IMR-90 (cell line): Measurements from ENCODE around the gene NT5M. TPM values are rescaled to one million over a fixed set of nuclear protein-coding genes. Genes with fewer than 3 reads are reported as not detected.
A peak's percentile ranks its signal among the peaks of the same experiment; 100 is the strongest.

Experiments
- ATAC-seq: fragments of 200-7000 bp; cut with Tn5 transposase; 2 replicates; pipeline ENCODE4 v1.9.1; 2020; ENCODE audit warnings: low read depth, mild to moderate bottlenecking, moderate library complexity
- BruUV-seq: library from RNA; stranded (reverse); fragments of 400-500 nt; replicated peaks from 2 replicates; lab custom pipeline; 2021; lab: Mats Ljungman, UMichigan
- CTCF ChIA-PET: fragments of 300-600 bp; formaldehyde crosslinking; extraction: SDS; loops from one replicate; lab custom pipeline; 2021; ENCODE audit warnings: antibody characterized with exemption; lab: Yijun Ruan, JAX
- POLR2A ChIA-PET: fragments of 300-600 bp; sonication (Branson Sonifier 250); formaldehyde crosslinking; loops from one replicate; lab custom pipeline; 2022; ENCODE audit warnings: antibody characterized with exemption; ENCODE audit not compliant: unreplicated experiment; lab: Charles Lee
- DNase-seq: peaks from one replicate; pipeline ENCODE4 v3.0.0; 2013
- H2AFZ ChIP-seq: replicated peaks from 2 replicates; pipeline ENCODE3; 2013; ENCODE audit warnings: low read length, mild to moderate bottlenecking; ENCODE audit not compliant: poor library complexity
- H2AK5ac ChIP-seq: 2 replicates; pipeline ENCODE4 v1.6.1; 2013; ENCODE audit warnings: low read depth, low read length, inconsistent platforms
- H2AK9ac ChIP-seq: replicated peaks from 2 replicates; pipeline ENCODE3; 2013; ENCODE audit warnings: mild to moderate bottlenecking, low read depth, low read length, moderate library complexity; ENCODE audit not compliant: poor library complexity
- H2BK120ac ChIP-seq: 2 replicates; pipeline ENCODE4 v1.6.1; 2013; ENCODE audit warnings: low read depth, low read length, inconsistent platforms
- H2BK15ac ChIP-seq: 3 replicates; pipeline ENCODE4 v1.6.1; 2013; ENCODE audit warnings: low read depth, low read length, inconsistent platforms
- H2BK20ac ChIP-seq: 2 replicates; pipeline ENCODE4 v1.6.1; 2013; ENCODE audit warnings: low read depth, mild to moderate bottlenecking, inconsistent platforms, low read length, moderate library complexity
- H2BK5ac ChIP-seq: 2 replicates; pipeline ENCODE4 v1.6.1; 2013; ENCODE audit warnings: mild to moderate bottlenecking, low read depth, low read length, inconsistent platforms; ENCODE audit not compliant: poor library complexity, severe bottlenecking
- H3K14ac ChIP-seq: replicated peaks from 2 replicates; pipeline ENCODE4 v1.6.1; 2013; ENCODE audit warnings: low read depth, low read length, inconsistent platforms
- H3K18ac ChIP-seq: 2 replicates; pipeline ENCODE4 v1.6.1; 2013; ENCODE audit warnings: low read depth, low read length, control low read depth
- H3K23ac ChIP-seq: 2 replicates; pipeline ENCODE4 v1.6.1; 2013; ENCODE audit warnings: low read depth, low read length, inconsistent platforms
- H3K27ac ChIP-seq: 2 replicates; pipeline ENCODE4 v1.5.1; 2013; ENCODE audit warnings: mild to moderate bottlenecking, control low read depth, low read length; ENCODE audit not compliant: insufficient read depth
- H3K27me3 ChIP-seq: 2 replicates; pipeline ENCODE4 v1.6.1; 2013; ENCODE audit warnings: low read length; ENCODE audit not compliant: control insufficient read depth, insufficient read depth
- H3K36me3 ChIP-seq: 2 replicates; pipeline ENCODE4 v1.6.1; 2013; ENCODE audit warnings: low read length, mixed read lengths; ENCODE audit not compliant: control insufficient read depth, insufficient read depth
- H3K4ac ChIP-seq: 2 replicates; pipeline ENCODE4 v1.6.1; 2013; ENCODE audit warnings: low read depth, low read length, inconsistent platforms
- H3K4me1 ChIP-seq: 2 replicates; pipeline ENCODE4 v1.6.1; 2013; ENCODE audit warnings: low read length, mixed read lengths; ENCODE audit not compliant: control insufficient read depth, insufficient read depth
- H3K4me2 ChIP-seq: 2 replicates; pipeline ENCODE4 v1.6.1; 2013; ENCODE audit warnings: low read depth, mild to moderate bottlenecking, control low read depth, low read length, moderate library complexity
- H3K4me3 ChIP-seq: 2 replicates; pipeline ENCODE4 v1.5.1; 2013; ENCODE audit warnings: low read depth, mild to moderate bottlenecking, control low read depth, low read length, moderate library complexity; ENCODE audit not compliant: insufficient read depth
- H3K56ac ChIP-seq: 2 replicates; pipeline ENCODE4 v1.6.1; 2013; ENCODE audit warnings: low read length, inconsistent platforms; ENCODE audit not compliant: insufficient read depth; ENCODE audit errors: extremely low read depth
- H3K79me1 ChIP-seq, 2 experiments: 2 replicates each; pipeline ENCODE4 v1.6.1; 2013; ENCODE audit warnings: low read length in 2 of 2, inconsistent platforms in 1 of 2, low read depth in 1 of 2
- H3K9ac ChIP-seq: 2 replicates; pipeline ENCODE4 v1.6.1; 2013; ENCODE audit warnings: low read depth, low read length, control low read depth
- H3K9me1 ChIP-seq: 2 replicates; pipeline ENCODE4 v1.6.1; 2013; ENCODE audit warnings: low read length, inconsistent platforms; ENCODE audit not compliant: insufficient read depth
- H3K9me3 ChIP-seq: 2 replicates; pipeline ENCODE4 v1.6.1; 2013; ENCODE audit warnings: low read length; ENCODE audit not compliant: control insufficient read depth, insufficient read depth
- H4K20me1 ChIP-seq: 2 replicates; pipeline ENCODE4 v1.6.1; 2013; ENCODE audit warnings: low read length, inconsistent platforms; ENCODE audit not compliant: insufficient read depth
- H4K5ac ChIP-seq: 2 replicates; pipeline ENCODE4 v1.6.1; 2013; ENCODE audit warnings: mild to moderate bottlenecking, low read depth, low read length, control low read depth
- H4K8ac ChIP-seq, 2 experiments: 2 replicates each; pipeline ENCODE4 v1.6.1; 2013; ENCODE audit warnings: low read depth in 2 of 2, low read length in 2 of 2, control low read depth in 1 of 2, inconsistent platforms in 1 of 2
- H4K91ac ChIP-seq: 2 replicates; pipeline ENCODE4 v1.6.1; 2013; ENCODE audit warnings: low read depth, low read length, inconsistent platforms; ENCODE audit not compliant: insufficient read depth
- BHLHE40 ChIP-seq: fragments of 150-350 bp; IDR thresholded peaks from 2 replicates; pipeline ENCODE4 v1.6.1; 2016; ENCODE audit warnings: mild to moderate bottlenecking, low read depth, low read length
- CHD1 ChIP-seq: IDR thresholded peaks from 2 replicates; pipeline ENCODE4 v1.6.1; 2012; ENCODE audit warnings: low read depth, low read length, improper control_type of control experiment
- CTCF ChIP-seq: conservative IDR thresholded peaks from 2 replicates; pipeline ENCODE4 v1.5.1; 2012; ENCODE audit warnings: mild to moderate bottlenecking, low read depth, low read length, improper control_type of control experiment
- FOS ChIP-seq: fragments of 150-350 bp; IDR thresholded peaks from 2 replicates; pipeline ENCODE4 v1.6.1; 2016; ENCODE audit warnings: low read depth, low read length
- MAZ ChIP-seq: IDR thresholded peaks from 2 replicates; pipeline ENCODE4 v1.6.1; 2012; ENCODE audit warnings: low read depth, mild to moderate bottlenecking, low read length, improper control_type of control experiment, moderate library complexity, borderline replicate concordance
- NFE2L2 ChIP-seq: fragments of 150-350 bp; IDR thresholded peaks from 2 replicates; pipeline ENCODE4 v1.6.1; 2016; ENCODE audit warnings: low read depth, mild to moderate bottlenecking, low read length
- RAD21 ChIP-seq: IDR thresholded peaks from 2 replicates; pipeline ENCODE4 v1.6.1; 2012; ENCODE audit warnings: low read length, improper control_type of control experiment
- RCOR1 ChIP-seq: IDR thresholded peaks from 2 replicates; pipeline ENCODE4 v1.6.1; 2012; ENCODE audit warnings: mild to moderate bottlenecking, low read length, improper control_type of control experiment; ENCODE audit not compliant: insufficient replicate concordance
- RFX5 ChIP-seq: IDR thresholded peaks from 2 replicates; pipeline ENCODE4 v1.8.0; 2012; ENCODE audit warnings: low read depth, mild to moderate bottlenecking, low read length, moderate library complexity
- USF2 ChIP-seq: fragments of 150-350 bp; IDR thresholded peaks from 2 replicates; pipeline ENCODE4 v1.6.1; 2017; ENCODE audit warnings: mild to moderate bottlenecking, antibody characterized with exemption, low read length, low read depth
- WGBS, 2 experiments: methylation state at CpG; one replicate each; pipeline versions ENCODE4 v1.1.5 to v1.1.7; 2013; ENCODE audit warnings: missing lambda C conversion rate in 2 of 2; ENCODE audit not compliant: insufficient read length in 1 of 2; ENCODE audit errors: extremely low coverage in 2 of 2; 5-methylcytosine and 5-hydroxymethylcytosine counted together
- dilution Hi-C: fragments of 300-500 bp; cut with HindIII; formaldehyde crosslinking; loops from one replicate; pipeline ENCODE4 v1.14.3; 2018; ENCODE audit warnings: low sequenced_read_pairs; ENCODE audit not compliant: unreplicated experiment
- in situ Hi-C: fragments of 300-500 bp; cut with MboI; formaldehyde crosslinking; loops from 3 replicates; pipeline ENCODE4 v1.14.3; 2019; ENCODE audit warnings: low sequenced_read_pairs, inconsistent platforms, mixed read lengths
- intact Hi-C: fragments of 100-400 bp; cut with micrococcal nuclease; formaldehyde crosslinking; loops from 2 replicates; pipeline ENCODE4 v1.10.0; 2022
- polyA plus RNA-seq, 3 experiments: library from polyadenylated mRNA; depleted of rRNA; stranded (reverse); fragments of >200 nt; gene quantifications; 2 replicates each; pipeline ENCODE4 v1.2.3, GENCODE V29; 2012; ENCODE audit warnings: low replicate concordance in 1 of 3
- total RNA-seq: library from RNA; depleted of rRNA; stranded (reverse); fragments of >200 nt; gene quantifications from 2 replicates; pipeline ENCODE4 v1.2.3, GENCODE V29; 2012
- TF ChIP-seq, protein P1 (sequence below): fragments of 150-350 bp; IDR thresholded peaks from 2 replicates; pipeline ENCODE4 v1.6.1; 2016; ENCODE audit warnings: low read depth, mild to moderate bottlenecking, low read length, moderate library complexity, borderline replicate concordance

The NT5M gene
- total and polyA plus RNA-seq, 2 of the 4 experiments (the other 2 are of a cell fraction) = 0.18 to 0.32 TPM

DNA sequence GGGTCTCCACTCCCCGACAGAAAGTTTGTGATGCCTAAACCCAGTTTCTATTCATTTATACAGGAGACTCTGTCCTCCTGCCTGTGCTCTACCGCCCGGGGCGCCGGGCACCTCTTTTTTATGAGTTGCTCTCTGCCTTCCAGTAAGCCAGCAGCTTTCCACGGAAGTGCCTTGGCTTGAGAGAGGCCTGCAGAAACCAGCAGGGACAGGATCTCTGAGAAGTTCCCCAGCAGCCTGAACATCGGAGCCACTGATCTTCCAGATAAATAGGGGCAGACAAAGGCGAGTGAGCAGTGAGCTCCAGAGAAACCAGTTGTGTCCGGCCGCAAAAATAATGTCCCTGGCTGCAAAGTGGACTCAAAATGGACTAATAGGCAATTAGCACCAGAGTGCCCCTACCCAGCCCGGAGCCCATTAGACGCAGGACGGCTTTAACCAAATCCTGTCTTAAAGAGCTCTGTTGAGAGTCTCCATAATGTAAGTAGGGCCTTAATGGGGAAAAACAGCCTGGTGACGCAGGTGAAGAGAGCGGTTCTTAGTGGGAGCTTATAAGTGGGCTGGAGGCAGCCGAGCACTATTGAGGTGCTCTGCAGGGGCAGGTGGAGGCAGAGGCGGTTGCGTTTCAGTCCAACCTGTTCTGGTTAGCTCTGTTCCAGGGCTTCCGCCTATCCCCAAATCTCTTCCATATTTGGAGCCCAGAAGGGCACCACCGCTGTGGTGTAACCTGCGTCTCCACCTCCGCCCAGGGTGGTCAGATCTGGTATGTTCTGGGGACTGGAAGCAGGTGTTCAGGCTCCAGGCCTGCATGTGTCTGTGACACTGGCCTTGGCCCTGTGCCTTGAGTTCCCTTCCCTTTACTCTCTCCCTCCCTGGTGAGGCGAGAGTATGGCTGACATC is 74.1 kb downstream of the NT5M start:
- Histone ChIP-seq H3K27me3 (peaks cover 28% of the 10 kb centered on the region), H2BK15ac (no peak overlapping the region; the same call in 2 of the 3 replicates), H3K4me2 (no peak overlapping the region), H3K79me1 (no peaks in the 10 kb centered on the region), H4K5ac (no peak overlapping the region), H3K4me3 (no peak overlapping the region), H3K14ac (no peak overlapping the region), H4K20me1 (0 out of 2 replicates have a peak, but pooled peaks cover 4% of the 10 kb centered on the region), H4K91ac (peak overlapping the region; percentile 29; the same call in 1 of the 2 replicates), H3K36me3 (no peaks in the 10 kb centered on the region), H2AK5ac (0 out of 2 replicates have a peak overlapping the region, but pooled peaks have one; percentile 43), H2AFZ (no peak overlapping the region), H3K9me3 (no peaks in the 10 kb centered on the region), H3K18ac (no peak overlapping the region), H3K4ac (no peak overlapping the region), H2BK5ac (no peak overlapping the region), H3K9me1 (no peaks in the 10 kb centered on the region), H4K8ac (no peak overlapping the region), H2BK120ac (no peak overlapping the region), H3K9ac (no peak overlapping the region), H3K56ac (no peak overlapping the region), H3K4me1 (peaks cover 6% of the 10 kb centered on the region), H2AK9ac (no peak overlapping the region), H3K27ac (no peak overlapping the region), H3K23ac (no peak overlapping the region), H2BK20ac (no peak overlapping the region)
- dilution Hi-C loops = no loop called here
- in situ Hi-C loops = no loop called here
- no peak for ATAC-seq
- POLR2A ChIA-PET = no interaction called here
- TF ChIP-seq, protein P1, sequence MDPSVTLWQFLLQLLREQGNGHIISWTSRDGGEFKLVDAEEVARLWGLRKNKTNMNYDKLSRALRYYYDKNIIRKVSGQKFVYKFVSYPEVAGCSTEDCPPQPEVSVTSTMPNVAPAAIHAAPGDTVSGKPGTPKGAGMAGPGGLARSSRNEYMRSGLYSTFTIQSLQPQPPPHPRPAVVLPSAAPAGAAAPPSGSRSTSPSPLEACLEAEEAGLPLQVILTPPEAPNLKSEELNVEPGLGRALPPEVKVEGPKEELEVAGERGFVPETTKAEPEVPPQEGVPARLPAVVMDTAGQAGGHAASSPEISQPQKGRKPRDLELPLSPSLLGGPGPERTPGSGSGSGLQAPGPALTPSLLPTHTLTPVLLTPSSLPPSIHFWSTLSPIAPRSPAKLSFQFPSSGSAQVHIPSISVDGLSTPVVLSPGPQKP = no peak
- TF ChIP-seq CHD1 (no peak), RAD21 (no peak), MAZ (no peak), USF2 (no peak), FOS (no peak), CTCF (no peak), RFX5 (no peak), BHLHE40 (no peak), RCOR1 (no peak), NFE2L2 (no peak)
- 94% methylated on average over 9 of the region's 23 CpGs; no CpG with 5 or more reads in 1 of the 2 experiments for WGBS, 2 experiments
- no peak for DNase-seq
- no TSS peak for BruUV-seq
- intact Hi-C loops = loop anchor here (5.0 kb wide), 1 partner anchor 100 kb away; the partner anchor contains the start of gene MED9
- CTCF ChIA-PET = no interaction called here
